ENCODE data around the gene ADAMTS12.

Gene ADAMTS12

GRCh38 chr5:33595303-33595702 lies 296.5 kb downstream of the ADAMTS12 start:
- TF ChIP-seq CTCF (conservative IDR thresholded peaks at IDR 0.05; ENCODE audit: low read length): no peak
- DNase-seq (ENCODE audit: low read depth): no peak
- no peak overlapping the region for H3K4me3 ChIP-seq (ENCODE audit: low read length)

- no peak for TF ChIP-seq CTCF (conservative IDR thresholded peaks at IDR 0.05; ENCODE audit: low read length)
- no peak overlapping the region for H3K4me3 ChIP-seq (ENCODE audit: low read length)
- DNase-seq (ENCODE audit: low read depth): no peak
These were observed 297.8 kb downstream of the ADAMTS12 start for GRCh38 chr5:33594006-33594405.

GRCh38 chr5:33592245-33592644 lies 299.5 kb downstream of the ADAMTS12 start:
- no peak for TF ChIP-seq CTCF (conservative IDR thresholded peaks at IDR 0.05; ENCODE audit: low read length)
- H3K4me3 ChIP-seq (ENCODE audit: low read length): no peak overlapping the region
- no peak for DNase-seq (ENCODE audit: low read depth)

- no peak for DNase-seq (ENCODE audit: low read depth)
These were observed 303.0 kb downstream of the ADAMTS12 start for GRCh38 chr5:33588654-33589372.

GRCh38 chr5:33583332-33583731 lies 308.5 kb downstream of the ADAMTS12 start:
- TF ChIP-seq CTCF (conservative IDR thresholded peaks at IDR 0.05; ENCODE audit: low read length): no peak
- no peak for DNase-seq (ENCODE audit: low read depth)
- H3K4me3 ChIP-seq (ENCODE audit: low read length): no peak overlapping the region

More at GRCh38 chr5:33588654-33589372, 303.0 kb downstream of the ADAMTS12 start:
- TF ChIP-seq CTCF (conservative IDR thresholded peaks at IDR 0.05; ENCODE audit: low read length): peak; percentile 40
- H3K4me3 ChIP-seq (ENCODE audit: low read length): no peak overlapping the region

- no peak for DNase-seq (ENCODE audit: low read depth)
- TF ChIP-seq CTCF (conservative IDR thresholded peaks at IDR 0.05; ENCODE audit: low read length): no peak
- H3K4me3 ChIP-seq (ENCODE audit: low read length): no peak overlapping the region
These were observed 309.4 kb downstream of the ADAMTS12 start for GRCh38 chr5:33582417-33582816.

GRCh38 chr5:33579789-33580188 lies 312.0 kb downstream of the ADAMTS12 start:
- no peak for DNase-seq (ENCODE audit: low read depth)
- H3K4me3 ChIP-seq (ENCODE audit: low read length): no peak overlapping the region
- TF ChIP-seq CTCF (conservative IDR thresholded peaks at IDR 0.05; ENCODE audit: low read length): no peak
